Omental fat pad (tissue), 4 donors: ENCODE measurements around the gene D2HGDH. TPM values are rescaled to one million over a fixed set of nuclear protein-coding genes. Genes with fewer than 3 reads are reported as not detected.
"Not testable (repeated sequence)": the region's sequence is repeated elsewhere in the genome, so short reads cannot be mapped to it uniquely, and the experiment has no call there.

Experiments used
- ATAC-seq: fragments of 150-250 bp; one replicate; pipeline ENCODE4 v1.9.1; 2016; ENCODE audit warnings: mild to moderate bottlenecking, moderate library complexity; ENCODE audit not compliant: low FRiP score
- DNase-seq: peaks from one replicate; pipeline ENCODE4 v3.0.0-alpha.2; 2019; ENCODE audit warnings: low spot score
- CTCF ChIP-seq, 3 donors: fragments of 450-650 bp; IDR thresholded peaks; one replicate each; pipeline ENCODE4 v1.5.1; 2016 to 2017; ENCODE audit warnings: antibody characterized with exemption in 3 of 3, mild to moderate bottlenecking in 3 of 3, moderate library complexity in 2 of 3
- total RNA-seq, 4 donors: library from RNA; depleted of rRNA; stranded (reverse); fragments of >200 nt; gene quantifications; one replicate each; pipeline ENCODE4 v1.1.0, GENCODE V29; 2016

D2HGDH gene
- total RNA-seq, 4 donors from 2014 or later, result 12.4 to 31.2 (median 16.9) TPM

DNA sequence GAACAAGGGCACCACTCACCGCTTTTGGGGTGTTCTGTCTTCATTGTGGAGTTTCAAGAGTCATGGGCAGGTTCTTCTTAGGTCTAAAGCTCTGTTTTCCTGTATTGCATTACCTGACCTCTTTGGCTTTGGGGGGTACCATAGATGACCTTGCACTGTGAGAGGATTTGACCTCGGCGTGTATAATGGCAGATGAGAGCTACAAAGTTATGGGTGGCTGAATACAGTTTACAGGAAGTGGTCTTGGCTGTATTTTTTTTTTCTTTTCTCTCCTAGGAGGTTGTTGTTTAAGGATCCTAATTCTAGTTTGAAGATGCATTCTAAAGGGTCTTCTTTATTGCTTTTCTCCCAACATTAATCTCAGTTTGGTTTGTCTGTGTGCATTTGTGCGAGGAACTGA, 53.7 kb downstream of the D2HGDH start:
- TF ChIP-seq CTCF (IDR thresholded peaks at IDR 0.05), result no peak
- ATAC-seq, result no peak
- no peak for DNase-seq

- TF ChIP-seq CTCF (IDR thresholded peaks at IDR 0.05), result no peak
- DNase-seq (no peak), ATAC-seq (no peak)
These were observed 54.1 kb downstream of the D2HGDH start for GRCh38 chr2:241788572-241788971.

DNA sequence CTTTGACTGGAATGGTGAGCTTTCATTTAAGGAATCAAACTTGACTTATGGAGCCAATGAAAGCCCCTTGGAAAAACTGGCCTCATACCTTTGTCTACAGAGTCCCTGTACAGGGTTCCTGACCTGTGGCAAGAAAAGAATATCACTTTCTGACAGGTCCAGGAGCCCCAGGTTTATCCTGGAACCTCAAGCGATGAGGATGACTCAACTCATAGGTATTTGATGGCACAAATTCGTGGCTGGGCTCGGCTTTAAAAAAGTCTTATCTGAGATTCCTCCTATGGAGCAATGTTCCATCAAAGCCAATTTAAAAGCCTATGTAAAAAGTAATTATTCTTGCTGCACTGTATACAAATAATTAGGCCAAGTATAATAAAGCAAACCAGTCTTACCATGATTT, 57.0 kb downstream of the D2HGDH start:
- not testable (repeated sequence) for ATAC-seq, DNase-seq

- TF ChIP-seq CTCF (IDR thresholded peaks at IDR 0.05), result no peak
- ATAC-seq, result no peak
- DNase-seq, result no peak
These were observed 59.0 kb downstream of the D2HGDH start for GRCh38 chr2:241793385-241793784.

- ATAC-seq (no peak), DNase-seq (no peak)
- TF ChIP-seq CTCF (IDR thresholded peaks at IDR 0.05), result no peak
These were observed 59.9 kb downstream of the D2HGDH start for GRCh38 chr2:241794250-241794823.

GRCh38 chr2:241795021-241795999, 60.9 kb downstream of the D2HGDH start:
- no peak for TF ChIP-seq CTCF (IDR thresholded peaks at IDR 0.05)
- DNase-seq (no peak), ATAC-seq (no peak)

DNA sequence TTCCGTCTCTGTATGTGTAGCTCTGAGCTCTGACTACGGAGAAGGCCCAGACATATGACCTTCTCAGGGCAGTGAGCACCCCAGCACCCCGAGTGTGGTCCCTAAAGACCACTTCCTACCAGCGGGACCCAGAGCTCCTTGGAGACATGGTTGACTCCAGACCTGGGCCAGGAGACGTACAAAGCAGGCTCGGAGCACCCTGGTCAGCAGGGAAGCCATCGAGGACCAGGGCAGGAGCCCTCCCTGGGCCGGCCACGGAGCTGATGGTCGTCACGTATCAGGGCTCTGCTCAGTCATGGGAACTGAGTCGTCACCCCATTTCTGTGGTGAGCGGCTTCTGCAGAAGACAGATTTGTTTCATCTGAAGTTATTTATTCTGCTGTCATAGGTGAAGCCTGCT, 61.8 kb downstream of the D2HGDH start:
- TF ChIP-seq CTCF (IDR thresholded peaks at IDR 0.05), result no peak
- no peak for DNase-seq

More for the DNA sequence above, 61.8 kb downstream of the D2HGDH start:
- no peak for ATAC-seq
